HG03175 (cell line): Measurements from ENCODE around the gene TFEC.
A peak's percentile ranks its signal among the peaks of the same experiment; 100 is the strongest.
"Not testable (repeated sequence)": the region's sequence is repeated elsewhere in the genome, so short reads cannot be mapped to it uniquely, and the experiment has no call there.

Source experiments
- ATAC-seq: cut with Tn5 transposase; IDR thresholded peaks from one replicate; pipeline ENCODE4 v1.9.1; 2021; ENCODE audit warnings: mild to moderate bottlenecking, moderate library complexity; ENCODE audit not compliant: unreplicated experiment

TFEC gene

GRCh38 chr7:115932880-115933279 lies 97.7 kb downstream of the TFEC start:
- ATAC-seq, result no peak

DNA sequence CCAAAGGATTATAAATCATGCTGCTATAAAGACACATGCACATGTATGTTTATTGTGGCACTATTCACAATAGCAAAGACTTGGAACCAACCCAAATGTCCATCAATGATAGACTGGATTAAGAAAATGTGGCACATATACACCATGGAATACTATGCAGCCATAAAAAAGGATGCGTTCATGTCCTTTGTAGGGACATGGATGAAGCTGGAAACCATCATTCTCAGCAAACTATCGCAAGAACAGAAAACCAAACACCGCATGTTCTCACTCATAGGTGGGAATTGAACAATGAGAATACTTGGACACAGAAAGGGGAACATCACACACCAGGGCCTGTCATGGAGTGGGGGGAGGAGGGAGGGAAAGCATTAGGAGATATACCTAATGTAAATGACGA lies 100.4 kb downstream of the TFEC start:
- ATAC-seq, result not testable (repeated sequence)

GRCh38 chr7:115929736-115930135 lies 100.8 kb downstream of the TFEC start:
- not testable (repeated sequence) for ATAC-seq

GRCh38 chr7:115924411-115924810 lies 106.2 kb downstream of the TFEC start:
- ATAC-seq, result no peak

DNA sequence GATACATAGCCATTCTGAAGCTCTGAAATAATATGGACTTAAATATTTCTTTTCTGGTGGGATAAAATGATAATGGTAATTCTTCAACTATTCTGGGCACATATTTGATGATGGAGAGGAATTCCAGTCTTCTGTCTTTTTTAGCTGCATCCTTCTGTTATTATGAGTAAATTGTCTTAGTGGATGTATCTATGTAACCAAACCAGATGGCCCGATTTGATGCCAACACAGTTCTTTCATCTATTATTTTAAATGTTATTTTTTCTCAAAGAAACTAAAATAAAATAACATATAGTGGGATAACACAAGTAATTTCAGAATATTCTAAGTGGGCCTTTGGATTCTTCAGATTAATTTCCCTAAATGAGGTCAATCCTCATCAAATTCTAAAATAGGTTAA lies 110.2 kb downstream of the TFEC start:
- no peak for ATAC-seq

DNA sequence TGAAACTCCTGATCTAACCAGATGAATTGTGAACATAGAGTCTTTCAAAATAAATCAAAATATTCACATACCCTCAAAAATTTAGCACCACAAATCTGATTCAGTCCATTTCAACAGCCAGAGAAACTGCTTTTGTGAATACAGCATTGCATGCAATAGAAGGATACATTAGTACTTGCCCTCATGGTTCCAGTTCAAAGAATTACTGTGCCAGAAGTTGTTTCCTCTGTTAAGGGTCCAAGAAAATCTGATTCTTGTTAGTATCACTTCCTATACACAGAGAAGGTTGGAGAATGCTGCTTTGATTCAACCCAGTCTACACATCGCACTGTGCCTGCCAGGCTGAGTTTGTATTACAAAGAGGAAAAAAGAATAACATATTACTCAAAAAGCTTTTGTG lies 115.6 kb downstream of the TFEC start:
- ATAC-seq, result no peak

DNA sequence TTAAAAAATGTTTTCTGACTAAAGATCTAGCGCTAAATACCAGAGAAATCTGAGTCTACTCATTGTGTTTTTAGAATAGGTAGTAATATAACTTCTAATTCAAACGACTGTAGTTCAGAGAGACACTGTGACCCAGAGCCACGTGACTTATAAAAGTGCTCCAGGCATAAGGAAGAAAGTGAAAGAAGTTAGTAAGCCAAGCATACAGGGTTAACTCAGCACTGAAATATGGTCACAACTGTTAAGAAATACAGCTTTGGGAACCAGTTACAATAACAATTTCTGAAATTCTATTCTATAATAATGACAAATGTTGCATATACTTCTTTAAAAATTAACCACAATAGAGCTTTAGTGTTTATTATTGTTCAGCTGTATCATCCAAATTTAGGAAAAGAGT lies 119.1 kb downstream of the TFEC start:
- ATAC-seq, result no peak

GRCh38 chr7:115910541-115911164 lies 119.9 kb downstream of the TFEC start:
- peak; percentile 64 for ATAC-seq

DNA sequence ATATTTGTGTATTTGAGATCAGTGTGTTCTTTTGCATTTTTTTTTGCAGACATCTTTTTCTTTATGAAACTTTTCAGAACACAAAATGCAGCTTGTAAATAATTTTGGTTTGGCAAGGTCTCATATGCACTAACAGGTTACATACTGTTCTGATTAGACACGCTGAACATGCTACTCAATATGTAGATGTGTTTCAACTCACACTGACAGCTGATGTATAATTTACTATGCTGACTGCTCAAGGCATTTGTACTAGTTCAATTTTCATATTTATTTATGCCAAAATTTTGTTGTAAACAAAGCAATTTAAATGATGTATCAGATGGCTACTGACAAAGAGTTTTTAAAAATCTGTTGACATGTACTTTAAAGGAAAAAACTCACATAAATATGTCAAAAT lies 123.8 kb downstream of the TFEC start:
- ATAC-seq, result no peak

GRCh38 chr7:115889669-115889984 lies 140.9 kb downstream of the TFEC start:
- ATAC-seq, result no peak

GRCh38 chr7:115888981-115889668 lies 141.4 kb downstream of the TFEC start:
- no peak for ATAC-seq

DNA sequence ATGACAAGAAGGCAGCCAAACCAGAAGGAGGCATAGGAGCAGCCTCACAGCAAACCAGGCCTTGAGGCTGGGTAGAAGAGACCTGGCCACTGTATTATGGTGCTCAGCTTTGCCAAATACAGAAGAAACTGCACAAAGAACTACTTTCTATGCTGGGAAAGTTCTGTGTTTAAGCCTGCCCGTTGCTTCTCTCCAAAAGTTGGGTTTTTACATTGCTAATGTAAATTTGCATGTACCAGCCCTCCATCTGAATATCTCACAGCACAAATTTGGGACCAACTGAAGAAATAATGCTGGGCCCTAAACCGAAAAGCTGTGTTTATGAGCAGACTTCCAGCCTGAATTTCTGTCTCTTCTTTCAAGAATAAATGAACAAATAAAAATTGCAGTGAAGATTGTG lies 145.0 kb downstream of the TFEC start:
- ATAC-seq, result no peak
